Astrocyte of the hippocampus (primary cell): Measurements from ENCODE around the gene ZNF700.
"Not testable (repeated sequence)": the region's sequence is repeated elsewhere in the genome, so short reads cannot be mapped to it uniquely, and the experiment has no call there.

Experiments
- DNase-seq: peaks from one replicate; pipeline ENCODE4 v3.0.0; 2011; ENCODE audit warnings: low read depth, low spot score

Gene ZNF700

DNA sequence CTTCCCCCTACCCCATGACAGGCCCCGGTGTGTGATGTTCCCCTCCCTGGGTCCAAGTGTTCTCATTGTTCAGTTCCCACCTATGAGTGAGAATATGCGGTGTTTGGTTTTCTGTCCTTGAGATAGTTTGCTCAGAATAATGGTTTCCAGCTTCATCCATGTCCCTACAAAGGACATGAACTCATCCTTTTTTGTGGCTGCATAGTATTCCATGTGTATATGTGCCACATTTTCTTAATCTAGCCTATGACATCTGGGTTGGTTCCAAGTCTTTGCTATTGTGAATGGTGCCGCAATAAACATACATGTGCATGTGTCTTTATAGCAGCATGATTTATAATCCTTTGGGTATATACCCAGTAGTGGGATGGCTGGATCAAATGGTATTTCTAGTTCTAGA, 13.5 kb downstream of the ZNF700 start:
- not testable (repeated sequence) for DNase-seq

DNA sequence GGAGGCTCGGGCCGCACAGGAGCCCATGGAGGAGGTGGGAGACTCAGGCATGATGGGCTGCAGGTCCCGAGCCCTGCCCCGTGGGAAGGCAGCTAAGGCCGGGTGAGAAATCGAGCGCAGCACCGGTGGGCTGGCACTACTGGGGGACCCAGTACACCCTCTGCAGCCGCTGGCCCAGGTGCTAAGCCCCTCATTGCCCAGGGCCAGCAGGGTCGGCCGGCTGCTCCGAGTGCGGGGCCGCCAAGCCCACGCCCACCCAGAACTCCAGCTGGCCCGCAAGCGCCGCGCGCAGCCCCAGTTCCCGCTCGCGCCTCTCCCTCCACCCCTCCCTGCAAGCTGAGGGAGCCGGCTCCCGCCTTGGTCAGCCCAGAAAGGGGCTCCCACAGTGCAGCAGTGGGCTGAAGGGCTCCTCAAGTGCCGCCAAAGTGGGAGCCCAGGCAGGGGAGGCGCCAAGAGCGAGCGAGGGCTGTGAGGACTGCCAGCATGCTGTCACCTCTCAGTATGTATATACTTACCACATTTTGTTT, 16.5 kb downstream of the ZNF700 start:
- DNase-seq, result not testable (repeated sequence)

DNA sequence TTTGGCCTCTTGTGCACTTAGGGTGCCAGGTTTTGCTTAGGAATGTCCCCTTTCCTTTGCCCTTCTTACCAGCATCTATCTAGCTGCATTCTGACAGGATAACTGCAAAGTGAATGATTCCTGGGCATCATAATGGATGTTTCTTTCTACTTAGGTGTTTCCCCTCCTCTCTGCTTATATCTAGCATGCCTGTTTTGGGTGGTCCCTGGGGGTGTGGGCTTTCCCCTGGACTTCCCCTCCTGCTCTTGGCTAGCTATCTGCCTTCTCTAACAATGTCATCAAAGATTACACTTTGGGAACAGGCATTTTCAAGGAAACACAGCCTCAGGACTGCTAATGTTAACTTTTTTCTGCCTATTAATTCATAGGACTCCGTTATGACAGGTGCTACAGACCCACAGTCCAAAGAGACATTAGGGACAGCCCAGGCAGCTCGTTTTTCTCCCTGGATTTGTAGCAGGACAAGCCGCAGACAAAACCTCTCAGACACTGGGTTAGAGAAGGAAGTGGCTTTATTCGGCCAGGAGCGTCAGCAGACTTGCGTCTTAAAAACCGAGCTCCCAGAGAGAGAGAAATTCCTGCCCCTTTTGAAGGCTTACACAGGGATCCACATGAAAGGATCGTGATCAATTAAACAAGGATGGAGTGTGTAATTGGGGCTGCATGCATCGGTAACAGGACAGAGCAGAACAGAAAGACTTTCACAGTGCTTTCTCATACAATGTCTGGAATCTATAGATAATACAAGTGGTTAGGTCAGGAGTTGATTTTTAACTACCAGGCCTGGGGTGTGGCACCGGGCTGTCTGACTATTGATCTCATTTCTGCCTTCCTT, 17.3 kb downstream of the ZNF700 start:
- no peak for DNase-seq

DNA sequence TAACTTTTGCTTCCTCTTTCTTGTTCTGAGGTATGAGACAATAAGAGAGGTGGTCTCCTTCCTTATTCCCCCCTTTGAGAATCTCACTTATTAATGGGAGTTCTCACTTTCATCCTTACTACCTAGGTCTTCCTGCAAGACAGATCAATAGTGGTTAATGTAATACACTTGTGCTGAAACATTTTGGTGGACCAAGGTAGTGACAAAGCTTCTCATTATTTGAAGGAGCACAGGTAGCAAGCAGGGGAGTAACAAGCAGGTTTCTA, 17.9 kb downstream of the ZNF700 start:
- no peak for DNase-seq

DNA sequence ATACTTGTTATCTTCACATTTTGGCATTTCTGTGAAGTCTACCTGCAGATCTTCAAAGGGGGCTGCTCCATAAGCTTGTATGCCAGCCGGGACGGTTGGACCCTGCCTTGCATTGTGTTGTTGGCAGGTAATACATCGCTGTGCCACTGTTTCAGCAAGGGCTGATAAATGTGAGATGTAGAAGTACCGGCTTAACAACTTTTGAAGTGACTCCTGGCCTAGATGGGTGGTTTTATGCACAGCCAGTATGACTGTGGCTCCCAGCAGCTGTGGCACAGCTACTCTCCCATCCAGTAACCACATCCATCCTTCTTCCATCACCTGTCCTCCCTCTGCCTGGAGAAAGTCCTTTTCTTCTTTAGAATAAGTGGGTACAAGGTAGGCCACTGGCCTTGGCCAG, 19.7 kb downstream of the ZNF700 start:
- DNase-seq, result no peak

DNA sequence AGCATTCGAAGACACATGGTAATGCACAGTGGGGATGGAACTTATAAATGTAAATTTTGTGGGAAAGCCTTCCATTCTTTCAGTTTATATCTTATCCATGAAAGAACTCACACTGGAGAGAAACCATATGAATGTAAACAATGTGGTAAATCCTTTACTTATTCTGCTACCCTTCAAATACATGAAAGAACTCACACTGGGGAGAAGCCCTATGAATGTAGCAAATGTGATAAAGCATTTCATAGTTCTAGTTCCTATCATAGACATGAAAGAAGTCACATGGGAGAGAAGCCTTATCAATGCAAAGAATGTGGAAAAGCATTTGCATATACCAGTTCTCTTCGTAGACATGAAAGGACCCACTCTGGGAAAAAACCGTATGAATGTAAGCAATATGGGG, 23.7 kb downstream of the ZNF700 start:
- DNase-seq, result no peak

DNA sequence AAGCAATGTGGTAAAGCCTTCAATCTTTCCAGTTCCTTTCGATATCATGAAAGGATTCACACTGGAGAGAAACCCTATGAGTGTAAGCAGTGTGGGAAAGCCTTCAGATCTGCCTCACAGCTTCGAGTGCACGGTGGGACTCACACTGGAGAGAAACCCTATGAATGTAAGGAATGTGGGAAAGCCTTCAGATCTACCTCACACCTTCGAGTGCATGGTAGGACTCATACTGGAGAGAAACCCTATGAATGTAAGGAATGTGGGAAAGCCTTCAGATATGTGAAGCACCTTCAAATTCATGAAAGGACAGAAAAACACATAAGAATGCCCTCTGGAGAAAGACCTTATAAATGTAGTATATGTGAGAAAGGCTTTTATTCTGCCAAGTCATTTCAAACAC, 24.3 kb downstream of the ZNF700 start:
- DNase-seq, result no peak

DNA sequence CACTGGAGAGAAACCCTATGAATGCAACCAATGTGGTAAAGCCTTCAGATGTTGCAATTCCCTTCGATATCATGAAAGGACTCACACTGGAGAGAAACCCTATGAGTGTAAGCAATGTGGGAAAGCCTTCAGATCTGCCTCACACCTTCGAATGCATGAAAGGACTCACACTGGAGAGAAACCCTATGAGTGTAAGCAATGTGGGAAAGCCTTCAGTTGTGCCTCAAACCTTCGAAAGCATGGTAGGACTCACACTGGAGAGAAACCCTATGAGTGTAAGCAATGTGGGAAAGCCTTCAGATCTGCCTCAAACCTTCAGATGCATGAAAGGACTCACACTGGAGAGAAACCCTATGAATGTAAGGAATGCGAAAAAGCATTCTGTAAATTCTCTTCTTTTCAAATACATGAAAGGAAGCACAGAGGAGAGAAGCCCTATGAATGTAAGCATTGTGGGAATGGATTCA, 24.7 kb downstream of the ZNF700 start:
- DNase-seq, result not testable (repeated sequence)

DNA sequence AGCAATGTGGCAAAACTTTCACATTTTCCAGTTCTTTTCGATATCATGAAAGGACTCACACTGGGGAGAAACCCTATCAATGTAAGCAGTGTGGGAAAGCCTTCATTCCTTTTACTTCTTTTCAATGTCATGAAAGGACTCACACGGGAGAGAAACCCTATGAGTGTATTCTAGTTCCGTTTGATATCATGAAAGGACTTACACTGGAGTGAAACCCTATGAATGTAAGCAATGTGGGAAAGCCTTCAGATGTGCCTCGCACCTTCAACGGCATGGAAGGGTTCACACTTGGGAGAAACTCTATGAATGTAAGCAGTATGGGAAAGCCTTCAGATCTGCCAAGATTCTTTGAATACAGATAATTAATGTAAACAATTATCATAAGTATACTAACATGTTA, 25.4 kb downstream of the ZNF700 start:
- no peak for DNase-seq

DNA sequence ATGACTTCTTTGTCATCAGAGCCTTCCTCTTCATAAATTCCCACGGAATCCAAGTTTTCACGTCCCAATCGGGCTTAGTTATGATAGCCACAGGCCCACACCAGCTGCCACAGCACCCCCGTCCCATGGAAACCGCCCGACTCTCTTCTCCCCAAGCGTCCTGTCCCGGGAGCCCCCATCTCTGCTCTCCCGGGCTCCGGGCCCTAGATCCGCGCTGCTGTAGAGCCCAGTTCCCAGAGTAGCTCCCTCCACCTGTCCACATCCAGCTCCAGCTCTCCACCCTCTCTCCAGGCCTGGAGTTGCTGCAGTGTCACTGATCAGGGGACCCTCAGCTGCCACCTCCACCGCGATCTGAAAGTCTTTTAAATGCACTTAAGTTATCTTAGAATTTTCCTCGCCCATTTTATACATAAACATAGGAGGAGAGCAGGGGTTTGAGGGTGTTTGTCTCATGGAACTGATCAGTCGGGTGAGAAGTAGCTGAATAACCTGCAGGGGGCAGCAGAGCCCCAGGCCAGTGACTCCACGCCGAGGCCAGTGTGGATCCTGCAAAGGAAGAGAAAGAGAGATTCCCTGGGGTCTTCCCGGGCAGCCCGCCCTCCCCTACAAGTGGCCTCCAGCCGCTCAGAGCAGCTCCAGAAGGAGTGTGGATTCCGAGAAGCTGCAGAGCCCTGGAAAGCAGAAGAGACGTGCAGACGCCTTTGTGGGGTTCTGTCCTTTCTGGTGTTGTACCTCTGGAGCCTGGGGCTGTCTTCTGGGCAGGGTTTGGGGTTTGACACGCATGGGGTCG, 38.9 kb downstream of the ZNF700 start:
- DNase-seq, result peak; percentile 70

DNA sequence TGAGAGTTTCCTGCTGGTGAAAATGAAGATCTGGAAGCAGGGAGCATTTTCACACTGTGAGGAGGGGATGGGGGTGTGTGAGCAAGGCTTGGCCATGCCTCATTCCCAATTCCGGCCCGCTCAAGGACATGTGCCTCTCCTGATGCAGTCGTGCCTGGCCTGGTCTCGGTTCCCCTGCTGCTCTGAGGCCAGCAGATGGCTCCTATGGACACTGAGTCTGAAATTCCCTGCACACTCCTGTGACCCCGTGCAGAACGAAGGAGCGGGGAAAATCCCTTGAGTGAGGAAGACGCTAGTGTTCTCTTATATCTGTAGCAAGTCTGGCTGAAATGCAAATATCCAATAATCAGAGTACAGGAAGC, 39.6 kb downstream of the ZNF700 start:
- DNase-seq, result no peak

DNA sequence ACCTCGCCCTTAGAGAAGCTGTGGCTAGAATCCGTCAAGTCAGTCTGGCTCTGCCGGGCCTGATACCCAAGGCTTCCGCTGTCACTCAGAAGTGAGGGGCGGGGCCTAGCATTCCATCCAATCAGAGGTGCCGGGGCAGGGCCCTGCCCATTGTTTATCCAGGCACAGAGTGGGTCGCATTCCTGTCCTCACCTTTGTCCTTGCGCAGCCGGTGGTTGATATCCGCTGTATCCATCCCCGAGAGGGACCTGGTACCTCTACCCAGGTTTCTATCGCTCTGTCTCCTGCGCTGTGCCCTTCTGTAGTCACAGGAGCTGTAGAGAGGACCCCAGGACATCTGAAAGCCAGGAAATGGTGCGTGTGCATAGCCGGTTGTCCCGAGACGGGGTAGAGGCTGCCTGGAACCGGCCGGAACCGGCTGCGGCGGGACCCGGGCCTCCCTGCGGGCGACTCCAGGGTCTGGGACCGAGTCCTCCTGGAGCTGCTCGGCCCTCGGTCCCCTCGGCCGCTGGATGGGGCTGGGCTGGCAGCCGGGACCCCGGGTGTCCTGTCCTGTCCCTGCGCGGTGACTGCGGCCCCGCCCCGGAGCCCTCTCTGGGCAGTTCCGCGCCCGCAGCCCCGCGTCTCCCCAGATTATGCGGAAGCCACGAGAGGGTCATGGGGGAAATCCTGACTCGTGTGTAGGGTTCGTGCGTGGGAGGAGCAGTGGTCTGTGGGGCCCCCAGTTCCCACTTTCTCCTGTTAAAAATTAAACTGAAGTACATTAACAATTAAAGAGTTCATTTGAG, 40.1 kb downstream of the ZNF700 start, which contains the start of gene ZNF763:
Gene ZNF763, plus strand, starts transcription at position 183 of the 788 bp plus-strand sequence. Its CDS starts 169 bp downstream, at position 352.
- DNase-seq, result peak; percentile 95

DNA sequence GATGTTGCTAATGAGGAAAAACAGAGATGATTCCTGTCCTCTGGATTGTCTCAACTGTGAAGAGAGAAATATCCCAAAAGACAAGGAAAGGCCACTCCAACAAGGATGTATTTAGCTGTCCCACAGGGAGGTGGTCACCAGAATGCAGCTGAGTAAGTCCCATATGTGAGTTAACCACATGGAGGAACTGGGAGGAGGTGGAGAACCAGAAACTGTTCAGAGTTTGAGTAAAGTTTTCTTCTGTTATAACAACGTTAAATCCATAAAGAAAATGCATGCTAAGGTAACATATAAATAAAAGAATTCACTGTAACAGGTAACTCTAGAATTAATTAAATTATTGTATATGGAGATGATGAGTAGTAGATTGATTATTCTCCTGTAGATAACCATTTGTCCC, 45.3 kb downstream of the ZNF700 start:
- no peak for DNase-seq

DNA sequence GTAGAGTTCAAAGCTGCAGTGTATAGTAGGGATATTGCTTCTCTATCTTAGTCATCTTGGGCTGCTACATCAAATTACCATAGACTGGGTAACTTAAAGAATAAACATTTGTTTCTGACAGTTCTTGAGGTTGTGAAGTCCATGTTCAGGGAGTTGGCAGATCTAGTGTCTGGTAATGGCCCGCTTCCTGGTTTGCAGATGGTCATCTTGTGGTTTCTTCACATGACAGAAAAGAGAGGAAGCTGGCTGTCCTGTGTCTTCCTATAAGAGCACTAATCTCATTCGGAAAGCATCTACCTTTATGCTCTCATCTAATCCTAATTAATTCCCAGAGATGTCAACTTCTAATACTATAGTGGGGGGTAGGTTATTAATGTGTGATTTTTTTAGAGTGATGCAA, 46.1 kb downstream of the ZNF700 start:
- DNase-seq, result no peak

DNA sequence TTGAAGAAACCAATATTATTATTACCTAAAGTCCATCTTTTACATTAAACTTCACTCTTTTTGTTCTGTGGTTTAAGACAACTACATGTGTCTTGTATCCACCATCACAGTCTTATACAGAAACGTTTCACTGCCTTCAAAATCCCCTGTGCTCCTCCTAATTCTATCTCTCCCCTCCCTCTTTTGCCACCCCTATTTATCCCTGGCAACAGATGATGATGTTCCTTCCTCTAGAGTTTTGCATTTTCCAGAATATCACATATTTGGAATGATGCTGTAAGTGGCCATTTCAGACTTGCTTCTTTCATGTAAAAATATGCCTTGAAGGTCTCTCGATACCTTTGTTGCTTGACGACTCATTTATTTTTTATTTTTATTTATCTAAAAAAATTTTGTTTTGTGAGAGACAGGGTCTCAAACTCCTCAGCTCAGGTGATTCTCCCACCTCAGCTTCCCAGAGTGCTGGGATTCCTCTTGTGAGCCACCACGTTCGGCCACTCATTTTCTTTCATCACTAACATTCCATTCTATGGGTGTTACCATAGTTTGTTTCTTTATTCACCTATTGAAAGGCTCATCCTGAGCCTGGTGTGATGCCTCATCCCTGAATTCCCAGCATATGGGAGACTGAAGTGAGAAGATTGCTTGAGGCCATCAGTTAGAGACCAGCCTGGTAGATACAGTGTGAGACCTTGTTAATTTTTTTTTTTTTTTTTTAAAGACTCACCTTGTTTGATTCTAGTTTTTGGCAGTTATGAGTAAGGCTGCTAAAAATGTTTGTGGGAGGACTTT, 48.3 kb downstream of the ZNF700 start:
- DNase-seq, result no peak

DNA sequence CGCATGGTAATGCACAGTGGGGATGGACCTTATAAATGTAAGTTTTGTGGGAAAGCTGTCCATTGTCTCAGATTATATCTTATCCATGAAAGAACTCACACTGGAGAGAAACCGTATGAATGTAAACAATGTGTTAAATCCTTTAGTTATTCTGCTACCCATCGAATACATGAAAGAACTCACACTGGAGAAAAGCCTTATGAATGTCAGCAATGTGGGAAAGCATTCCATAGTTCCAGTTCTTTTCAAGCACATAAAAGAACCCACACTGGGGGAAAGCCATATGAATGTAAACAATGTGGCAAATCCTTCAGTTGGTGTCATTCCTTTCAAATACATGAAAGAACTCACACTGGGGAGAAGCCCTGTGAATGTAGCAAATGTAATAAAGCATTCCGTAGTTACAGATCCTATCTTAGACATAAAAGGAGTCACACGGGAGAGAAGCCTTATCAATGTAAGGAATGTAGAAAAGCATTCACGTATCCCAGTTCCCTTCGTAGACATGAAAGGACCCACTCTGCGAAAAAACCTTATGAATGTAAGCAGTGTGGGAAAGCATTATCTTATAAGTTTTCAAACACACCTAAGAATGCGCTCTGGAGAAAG, 53.7 kb downstream of the ZNF700 start:
- DNase-seq, result no peak

DNA sequence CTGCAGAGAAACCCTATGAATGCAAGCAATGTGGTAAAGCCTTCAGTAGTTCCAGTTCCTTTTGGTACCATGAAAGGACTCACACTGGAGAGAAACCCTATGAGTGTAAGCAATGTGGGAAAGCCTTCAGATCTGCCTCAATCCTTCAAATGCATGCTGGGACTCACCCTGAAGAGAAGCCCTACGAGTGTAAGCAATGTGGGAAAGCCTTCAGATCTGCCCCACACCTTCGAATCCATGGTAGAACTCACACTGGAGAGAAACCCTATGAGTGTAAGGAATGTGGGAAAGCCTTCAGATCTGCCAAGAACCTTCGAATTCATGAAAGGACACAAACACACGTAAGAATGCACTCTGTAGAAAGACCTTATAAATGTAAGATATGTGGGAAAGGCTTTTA, 54.6 kb downstream of the ZNF700 start:
- DNase-seq, result no peak

DNA sequence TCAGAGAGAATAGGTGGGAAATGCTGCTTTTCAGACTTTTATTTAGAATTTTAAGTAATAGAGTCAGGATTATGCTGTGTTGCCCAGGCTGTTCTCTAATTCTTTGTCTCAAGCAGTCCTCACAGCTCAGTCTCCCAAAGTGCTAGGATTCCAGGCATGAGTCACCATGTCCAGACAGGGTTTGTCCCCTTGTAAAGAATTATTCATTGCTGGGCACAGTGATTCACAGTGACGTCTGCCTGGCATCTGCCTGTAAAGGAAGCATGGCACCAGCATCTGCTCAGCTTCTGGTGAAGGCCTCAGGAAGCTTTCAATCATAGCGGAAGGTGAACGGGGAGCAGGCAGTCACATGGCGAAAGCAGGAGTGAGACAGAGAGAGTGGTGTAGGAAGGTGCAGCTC, 57.6 kb downstream of the ZNF700 start:
- no peak for DNase-seq

DNA sequence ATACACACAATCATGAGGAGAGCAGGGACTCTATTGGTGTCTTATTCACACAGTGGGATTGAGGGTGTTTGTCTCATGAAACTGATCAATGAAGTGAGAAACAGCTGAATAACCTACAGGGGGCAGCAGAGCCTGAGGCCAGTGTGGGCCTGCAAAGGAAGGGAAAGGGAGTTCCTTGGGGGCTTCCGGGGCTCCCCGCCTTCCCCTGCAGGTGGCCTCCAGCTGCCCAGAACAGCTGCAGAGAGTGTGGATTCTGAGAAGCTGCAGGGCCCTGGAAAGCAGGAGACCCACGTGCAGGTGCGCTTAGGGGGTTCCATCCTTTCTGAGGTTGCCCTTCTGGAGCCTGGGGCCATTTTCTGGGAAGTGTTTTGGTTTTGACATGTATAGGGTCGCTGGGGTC, 60.1 kb downstream of the ZNF700 start:
- no peak for DNase-seq

DNA sequence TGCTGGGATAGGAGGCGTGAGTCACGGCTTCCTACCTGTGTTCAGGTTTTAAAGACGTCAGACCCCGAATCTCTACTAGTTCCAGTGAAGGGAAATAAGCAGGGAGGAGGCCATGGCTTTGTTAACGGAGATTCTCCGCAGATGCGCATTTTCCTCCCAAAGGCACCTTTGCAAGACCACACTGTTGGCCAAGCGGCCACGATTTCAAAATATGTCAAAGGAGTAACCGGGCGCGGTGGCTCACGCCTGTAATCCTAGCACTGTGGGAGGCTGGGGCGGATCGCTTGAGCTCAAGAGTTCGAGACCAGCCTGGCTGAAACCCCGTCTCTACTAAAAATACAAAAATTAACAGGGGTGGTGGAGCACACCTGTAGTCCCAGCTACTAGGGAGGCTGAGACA, 61.8 kb downstream of the ZNF700 start:
- DNase-seq, result no peak
